H9 (cell line): ENCODE measurements around the gene ATPAF1. TPM values are rescaled to one million over a fixed set of nuclear protein-coding genes. Genes with fewer than 3 reads are reported as not detected.

Source experiments
- DNase-seq: peaks from one replicate; pipeline ENCODE4 v3.0.0-alpha.2; 2017
- H2AFZ ChIP-seq: one replicate; pipeline ENCODE4 v1.6.1; 2013; ENCODE audit warnings: mild to moderate bottlenecking, low read length, control low read depth, moderate library complexity
- H2AK5ac ChIP-seq: 2 replicates; pipeline ENCODE4 v1.6.1; 2013; ENCODE audit warnings: low read length, control low read depth, mixed read lengths; ENCODE audit not compliant: insufficient read length
- H2BK120ac ChIP-seq: one replicate; pipeline ENCODE4 v1.6.1; 2013; ENCODE audit warnings: low read depth, mild to moderate bottlenecking, low read length, control low read depth, inconsistent platforms; ENCODE audit not compliant: poor library complexity, severe bottlenecking
- H2BK12ac ChIP-seq: 2 replicates; pipeline ENCODE4 v1.6.1; 2013; ENCODE audit warnings: low read length, control low read depth, mixed read lengths, low read depth; ENCODE audit not compliant: insufficient read length
- H2BK15ac ChIP-seq: 2 replicates; pipeline ENCODE4 v1.6.1; 2013; ENCODE audit warnings: low read depth, low read length, control low read depth
- H2BK20ac ChIP-seq: one replicate; pipeline ENCODE4 v1.6.1; 2013; ENCODE audit warnings: low read depth, mild to moderate bottlenecking, low read length, control low read depth, inconsistent platforms; ENCODE audit not compliant: poor library complexity, severe bottlenecking
- H2BK5ac ChIP-seq: 2 replicates; pipeline ENCODE4 v1.6.1; 2013; ENCODE audit warnings: low read length, control low read depth, mixed read lengths; ENCODE audit not compliant: insufficient read length
- H3K14ac ChIP-seq: 2 replicates; pipeline ENCODE4 v1.6.1; 2013; ENCODE audit warnings: low read length, control low read depth; ENCODE audit not compliant: insufficient read depth
- H3K18ac ChIP-seq: 2 replicates; pipeline ENCODE4 v1.6.1; 2013; ENCODE audit warnings: low read depth, mild to moderate bottlenecking, mixed read lengths, low read length, control low read depth; ENCODE audit not compliant: insufficient read length
- H3K23ac ChIP-seq: 2 replicates; pipeline ENCODE4 v1.6.1; 2013; ENCODE audit warnings: low read length, control low read depth, mixed read lengths, low read depth; ENCODE audit not compliant: insufficient read length
- H3K23me2 ChIP-seq: 2 replicates; pipeline ENCODE4 v1.6.1; 2013; ENCODE audit warnings: low read depth, mild to moderate bottlenecking, mixed read lengths, low read length, control low read depth; ENCODE audit not compliant: insufficient read length, poor library complexity, severe bottlenecking
- H3K27ac ChIP-seq: 2 replicates; pipeline ENCODE4 v1.5.1; 2013; ENCODE audit warnings: low read length, control low read depth, mixed read lengths, low read depth; ENCODE audit not compliant: insufficient read length
- H3K27me3 ChIP-seq: 2 replicates; pipeline ENCODE4 v1.6.1; 2013; ENCODE audit warnings: low read length, control low read depth, inconsistent platforms; ENCODE audit not compliant: insufficient read depth
- H3K4ac ChIP-seq: 2 replicates; pipeline ENCODE4 v1.6.1; 2013; ENCODE audit warnings: low read depth, mild to moderate bottlenecking, control low read depth, inconsistent platforms, low read length, moderate library complexity
- H3K4me1 ChIP-seq: 2 replicates; pipeline ENCODE4 v1.6.1; 2013; ENCODE audit warnings: low read length, control low read depth, inconsistent platforms; ENCODE audit not compliant: insufficient read depth
- H3K4me2 ChIP-seq: 2 replicates; pipeline ENCODE4 v1.6.1; 2013; ENCODE audit warnings: low read length, control low read depth, mixed read lengths; ENCODE audit not compliant: insufficient read length, insufficient read depth
- H3K56ac ChIP-seq: 2 replicates; pipeline ENCODE4 v1.6.1; 2013; ENCODE audit warnings: low read depth, mild to moderate bottlenecking, mixed read lengths, low read length, control low read depth; ENCODE audit not compliant: insufficient read length
- H3K79me1 ChIP-seq: 2 replicates; pipeline ENCODE4 v1.6.1; 2013; ENCODE audit warnings: low read depth, mild to moderate bottlenecking, moderate library complexity, low read length, control low read depth, inconsistent platforms; ENCODE audit not compliant: insufficient read depth, poor library complexity, severe bottlenecking
- H3K79me2 ChIP-seq: 2 replicates; pipeline ENCODE4 v1.6.1; 2013; ENCODE audit warnings: low read length, control low read depth, inconsistent platforms; ENCODE audit not compliant: insufficient read depth
- H3K9ac ChIP-seq: 2 replicates; pipeline ENCODE4 v1.6.1; 2013; ENCODE audit warnings: low read length, control low read depth, mixed read lengths; ENCODE audit not compliant: insufficient read length; ENCODE audit errors: extremely low read depth
- H3K9me3 ChIP-seq: one replicate; pipeline ENCODE4 v1.6.1; 2013; ENCODE audit warnings: low read depth, low read length, inconsistent platforms; ENCODE audit not compliant: control insufficient read depth
- H3T11ph ChIP-seq: one replicate; pipeline ENCODE4 v1.6.1; 2013; ENCODE audit warnings: mild to moderate bottlenecking, low read length, control low read depth, inconsistent platforms
- H4K20me1 ChIP-seq: one replicate; pipeline ENCODE4 v1.6.1; 2013; ENCODE audit not compliant: control insufficient read depth, insufficient read length, insufficient read depth
- H4K5ac ChIP-seq: 2 replicates; pipeline ENCODE4 v1.6.1; 2013; ENCODE audit warnings: low read depth, mild to moderate bottlenecking, mixed read lengths, low read length, control low read depth; ENCODE audit not compliant: insufficient read length
- H4K8ac ChIP-seq: replicated peaks from 2 replicates; pipeline ENCODE4 v1.6.1; 2013; ENCODE audit warnings: low read length, control low read depth, mixed read lengths, low read depth; ENCODE audit not compliant: insufficient read length
- H4K91ac ChIP-seq: 2 replicates; pipeline ENCODE4 v1.6.1; 2013; ENCODE audit warnings: low read depth, mild to moderate bottlenecking, moderate library complexity, mixed read lengths, low read length, control low read depth; ENCODE audit not compliant: insufficient read length
- H3K27ac Mint-ChIP-seq, 3 experiments: 2 replicates in 2 of 3; 3 replicates in 1 of 3; pipeline ENCODE4 v1.8.0; 2020 to 2021; ENCODE audit warnings: mixed read lengths in 3 of 3, mild to moderate bottlenecking in 1 of 3, moderate library complexity in 1 of 3
- H3K27me3 Mint-ChIP-seq: 2 replicates; pipeline ENCODE4 v1.8.0; 2021; ENCODE audit warnings: low read depth, mild to moderate bottlenecking, moderate library complexity, mixed read lengths
- H3K36me3 Mint-ChIP-seq, 3 experiments: 2 replicates in 2 of 3; 3 replicates in 1 of 3; pipeline ENCODE4 v1.8.0; 2020 to 2021; ENCODE audit warnings: low read depth in 3 of 3, mixed read lengths in 3 of 3; ENCODE audit not compliant: insufficient read depth in 1 of 3
- H3K4me1 Mint-ChIP-seq, 2 experiments: 2 replicates each; pipeline ENCODE4 v1.8.0; 2020; ENCODE audit warnings: mixed read lengths in 2 of 2
- H3K4me3 Mint-ChIP-seq, 2 experiments: 2 replicates in 1 of 2; 3 replicates in 1 of 2; pipeline ENCODE4 v1.8.0; 2020 to 2021; ENCODE audit warnings: mild to moderate bottlenecking in 2 of 2, mixed read lengths in 2 of 2, moderate library complexity in 1 of 2
- H3K9me3 Mint-ChIP-seq, 2 experiments: 2 replicates in 1 of 2; 3 replicates in 1 of 2; pipeline ENCODE4 v1.8.0; 2020; ENCODE audit warnings: mild to moderate bottlenecking in 2 of 2, mixed read lengths in 2 of 2, moderate library complexity in 1 of 2
- CTCF ChIP-seq: fragments of 200-600 bp; sonication (generic); conservative IDR thresholded peaks from 3 replicates; pipeline ENCODE4 v1.8.0; 2021; ENCODE audit warnings: antibody characterized with exemption, mild to moderate bottlenecking
- WGBS: extraction: QIAGEN DNeasy Blood & Tissue Kit; methylation state at CpG from one replicate; pipeline ENCODE4 v1.1.7; 2013; ENCODE audit warnings: missing lambda C conversion rate, low lambda C conversion rate, mixed read lengths; ENCODE audit not compliant: insufficient read length; ENCODE audit errors: extremely low coverage; 5-methylcytosine and 5-hydroxymethylcytosine counted together
- total RNA-seq: library from RNA; stranded (reverse); gene quantifications from 2 replicates; pipeline ENCODE4 v1.2.1, GENCODE V29; 2021

Gene ATPAF1
- total RNA-seq, 1 experiment from 2014 or later, result 57.3 TPM

- Mint-ChIP-seq H3K27ac (peak overlapping the region in 1 of 3 experiments; percentile 2; a peak in 1 of 7 replicates), H3K4me3 (peak overlapping the region; percentile 92 to 96), H3K27me3 (peaks cover 6% of the 10 kb centered on the region; the same call in 1 of the 2 replicates), H3K36me3 (peaks cover 3 to 44% (median 15%) of the 10 kb centered on the region in 3 experiments; a peak in 5 of 7 replicates), H3K4me1 (peaks cover 21 to 25% of the 10 kb centered on the region in 2 experiments), H3K9me3 (no peaks in the 10 kb centered on the region)
- no peak overlapping the region for H2AK5ac ChIP-seq
- no peaks in the 10 kb centered on the region for H4K20me1 ChIP-seq
- no peaks in the 10 kb centered on the region for H3K9me3 ChIP-seq
- H3K23me2 ChIP-seq, result peaks cover 8% of the 10 kb centered on the region
- no peak overlapping the region for H4K8ac ChIP-seq
- H2BK20ac ChIP-seq, result no peak overlapping the region
- no peak overlapping the region for H3K4ac ChIP-seq
- no peak overlapping the region for H4K5ac ChIP-seq
- no peak overlapping the region for H2BK12ac ChIP-seq
- peak overlapping the region; percentile 87 for H3K9ac ChIP-seq
- peaks cover 16% of the 10 kb centered on the region for H3K79me1 ChIP-seq
- no peak for DNase-seq
- H3K27me3 ChIP-seq, result no peaks in the 10 kb centered on the region
- H3K14ac ChIP-seq, result no peak overlapping the region
- no peak overlapping the region for H4K91ac ChIP-seq
- TF ChIP-seq CTCF, result no peak
- H3K56ac ChIP-seq, result no peak overlapping the region
- no peak overlapping the region for H3T11ph ChIP-seq
- no peak overlapping the region for H2BK120ac ChIP-seq
- no peak overlapping the region for H3K18ac ChIP-seq
- H3K4me1 ChIP-seq, result peaks cover 9% of the 10 kb centered on the region; the same call in 1 of the 2 replicates
- no peak overlapping the region for H3K23ac ChIP-seq
- no peak overlapping the region for H2AFZ ChIP-seq
- no peak overlapping the region for H2BK5ac ChIP-seq
- WGBS, result no CpG with 5 or more reads among the region's 9 CpGs
- no peak overlapping the region for H2BK15ac ChIP-seq
- peak overlapping the region; percentile 99 for H3K4me2 ChIP-seq
- no peak overlapping the region for H3K27ac ChIP-seq
- H3K79me2 ChIP-seq, result peaks cover 15% of the 10 kb centered on the region
Observed at GRCh38 chr1:46717654-46718053, 49.5 kb upstream of the ATPAF1 start.
